A549 (cell line): ENCODE results near the gene SUPT3H.

Experiments used
- BCL3 ChIP-seq: fragments of >200 bp; sonication (Bioruptor Twin); formaldehyde crosslinking; IDR thresholded peaks from 3 replicates; pipeline ENCODE4 v1.6.1; 2016
- CEBPB ChIP-seq, 2 experiments: fragments of >200 bp in 1 of 2; sonication (Bioruptor Twin) in 1 of 2; formaldehyde crosslinking in 1 of 2; IDR thresholded peaks; 2 replicates each; pipeline ENCODE4 v1.6.1; 2012 to 2016
- CTCF ChIP-seq: fragments of >200 bp; sonication (Bioruptor Twin); formaldehyde crosslinking; IDR thresholded peaks from 3 replicates; pipeline ENCODE4 v1.5.1; 2016
- JUN ChIP-seq, 2 experiments: fragments of >200 bp; sonication (Bioruptor Twin); formaldehyde crosslinking; IDR thresholded peaks; 2 replicates in 1 of 2; 3 replicates in 1 of 2; pipeline ENCODE4 v1.6.1; 2016 to 2017
- MAFK ChIP-seq: fragments of 450-650 bp; IDR thresholded peaks from 2 replicates; pipeline ENCODE4 v1.6.1; 2014; ENCODE audit not compliant: partially characterized antibody
- MAX ChIP-seq: IDR thresholded peaks from 2 replicates; pipeline ENCODE4 v1.6.1; 2012
- POLR2A ChIP-seq: IDR thresholded peaks from 2 replicates; pipeline ENCODE4 v1.6.1; 2012; ENCODE audit warnings: mild to moderate bottlenecking, low read length
- RAD21 ChIP-seq, 2 experiments: fragments of >200 bp in 1 of 2; sonication (Bioruptor Twin) in 1 of 2; formaldehyde crosslinking in 1 of 2; IDR thresholded peaks in 1 of 2; conservative IDR thresholded peaks in 1 of 2; 2 replicates in 1 of 2; 3 replicates in 1 of 2; pipeline ENCODE4 v1.6.1; 2012 to 2018; ENCODE audit warnings: inconsistent platforms in 1 of 2
- USF2 ChIP-seq: fragments of 450-650 bp; IDR thresholded peaks from 2 replicates; pipeline ENCODE4 v1.6.1; 2014; ENCODE audit warnings: antibody characterized with exemption

GRCh38 chr6:45132658-45133294 lies 245.0 kb downstream of the SUPT3H start:
- TF ChIP-seq RAD21 (conservative IDR thresholded peaks at IDR 0.05 in 1 of 2, IDR thresholded peaks at IDR 0.05 in 1 of 2) (no peak), MAX (no peak), POLR2A (no peak), MAFK (no peak), JUN (IDR thresholded peaks at IDR 0.05) (no peak), CEBPB (IDR thresholded peaks at IDR 0.05) (no peak), BCL3 (no peak), CTCF (no peak), USF2 (no peak)
